KMS-11 (cell line): Measurements from ENCODE around the gene PLIN4.

Experiments
- H2AFZ ChIP-seq: fragments of 200-600 bp; sonication (generic); 2 replicates; pipeline ENCODE4 v1.6.1; 2016; ENCODE audit warnings: antibody characterized with exemption, mixed run types, low read depth
- H3K27ac ChIP-seq: fragments of 200-600 bp; sonication (generic); 2 replicates; pipeline ENCODE4 v1.6.1; 2016; ENCODE audit warnings: mild to moderate bottlenecking, mixed run types
- H3K27me3 ChIP-seq: fragments of 200-600 bp; sonication (generic); 2 replicates; pipeline ENCODE4 v1.6.1; 2017; ENCODE audit warnings: mild to moderate bottlenecking, low read depth, mixed run types, moderate library complexity; ENCODE audit not compliant: insufficient read depth
- H3K36me3 ChIP-seq: fragments of 200-600 bp; sonication (generic); 2 replicates; pipeline ENCODE4 v1.6.1; 2017; ENCODE audit warnings: mild to moderate bottlenecking, mixed run types; ENCODE audit not compliant: insufficient read depth
- H3K4me1 ChIP-seq: fragments of 200-600 bp; sonication (generic); 2 replicates; pipeline ENCODE4 v1.6.1; 2016; ENCODE audit warnings: mild to moderate bottlenecking, low read depth, mixed run types; ENCODE audit not compliant: poor library complexity, severe bottlenecking
- H3K4me2 ChIP-seq: fragments of 200-600 bp; sonication (generic); 2 replicates; pipeline ENCODE4 v1.7.0; 2016; ENCODE audit warnings: mild to moderate bottlenecking, mixed run types
- H3K4me3 ChIP-seq: fragments of 200-600 bp; sonication (generic); IDR thresholded peaks from 2 replicates; pipeline ENCODE4 v1.6.1; 2017; ENCODE audit warnings: low read depth, low read length, mixed read lengths; ENCODE audit not compliant: insufficient read depth
- H3K79me2 ChIP-seq: fragments of 200-600 bp; sonication (generic); 2 replicates; pipeline ENCODE4 v1.6.1; 2016; ENCODE audit warnings: low read depth, mixed run types; ENCODE audit not compliant: insufficient read depth
- H3K9ac ChIP-seq: fragments of 200-600 bp; sonication (generic); 2 replicates; pipeline ENCODE4 v1.6.1; 2016; ENCODE audit warnings: mild to moderate bottlenecking, mixed run types
- H4K20me1 ChIP-seq: fragments of 200-600 bp; sonication (generic); 2 replicates; pipeline ENCODE4 v1.6.1; 2016; ENCODE audit warnings: mild to moderate bottlenecking, mixed run types; ENCODE audit not compliant: insufficient read depth
- TF ChIP-seq, protein P1 (sequence below): fragments of 200-600 bp; sonication (generic); conservative IDR thresholded peaks from 2 replicates; pipeline ENCODE4 v1.6.1; 2017; ENCODE audit warnings: low read depth, mild to moderate bottlenecking, antibody characterized with exemption, low read length, moderate library complexity, mixed read lengths

PLIN4 gene

DNA sequence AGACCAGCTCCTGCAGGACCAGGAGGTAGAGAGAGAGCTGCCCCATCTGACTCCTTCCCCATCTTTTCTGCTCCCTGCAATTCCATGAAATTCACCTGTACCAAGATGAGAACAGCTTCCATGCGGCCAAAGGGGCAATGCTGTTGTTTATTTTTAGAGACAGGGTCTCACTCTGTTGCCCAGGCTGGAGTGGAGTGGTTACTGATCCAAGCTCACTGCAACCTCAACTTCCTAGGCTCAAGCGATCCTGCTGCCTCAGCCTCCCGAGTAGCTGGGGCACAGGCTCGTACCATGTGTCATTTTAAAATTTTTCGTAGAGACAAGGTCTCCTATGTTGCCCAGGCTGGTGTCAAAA is 3.6 kb upstream of the PLIN4 start:
- Histone ChIP-seq H3K4me1 (no peaks in the 10 kb centered on the region), H3K9ac (no peak overlapping the region), H2AFZ (no peak overlapping the region), H3K4me2 (no peak overlapping the region), H3K79me2 (no peaks in the 10 kb centered on the region), H4K20me1 (no peaks in the 10 kb centered on the region), H3K27me3 (peaks cover 71% of the 10 kb centered on the region), H3K36me3 (no peaks in the 10 kb centered on the region), H3K27ac (no peak overlapping the region), H3K4me3 (no peak overlapping the region)
- TF ChIP-seq, protein P1, sequence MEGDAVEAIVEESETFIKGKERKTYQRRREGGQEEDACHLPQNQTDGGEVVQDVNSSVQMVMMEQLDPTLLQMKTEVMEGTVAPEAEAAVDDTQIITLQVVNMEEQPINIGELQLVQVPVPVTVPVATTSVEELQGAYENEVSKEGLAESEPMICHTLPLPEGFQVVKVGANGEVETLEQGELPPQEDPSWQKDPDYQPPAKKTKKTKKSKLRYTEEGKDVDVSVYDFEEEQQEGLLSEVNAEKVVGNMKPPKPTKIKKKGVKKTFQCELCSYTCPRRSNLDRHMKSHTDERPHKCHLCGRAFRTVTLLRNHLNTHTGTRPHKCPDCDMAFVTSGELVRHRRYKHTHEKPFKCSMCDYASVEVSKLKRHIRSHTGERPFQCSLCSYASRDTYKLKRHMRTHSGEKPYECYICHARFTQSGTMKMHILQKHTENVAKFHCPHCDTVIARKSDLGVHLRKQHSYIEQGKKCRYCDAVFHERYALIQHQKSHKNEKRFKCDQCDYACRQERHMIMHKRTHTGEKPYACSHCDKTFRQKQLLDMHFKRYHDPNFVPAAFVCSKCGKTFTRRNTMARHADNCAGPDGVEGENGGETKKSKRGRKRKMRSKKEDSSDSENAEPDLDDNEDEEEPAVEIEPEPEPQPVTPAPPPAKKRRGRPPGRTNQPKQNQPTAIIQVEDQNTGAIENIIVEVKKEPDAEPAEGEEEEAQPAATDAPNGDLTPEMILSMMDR: no peak

DNA sequence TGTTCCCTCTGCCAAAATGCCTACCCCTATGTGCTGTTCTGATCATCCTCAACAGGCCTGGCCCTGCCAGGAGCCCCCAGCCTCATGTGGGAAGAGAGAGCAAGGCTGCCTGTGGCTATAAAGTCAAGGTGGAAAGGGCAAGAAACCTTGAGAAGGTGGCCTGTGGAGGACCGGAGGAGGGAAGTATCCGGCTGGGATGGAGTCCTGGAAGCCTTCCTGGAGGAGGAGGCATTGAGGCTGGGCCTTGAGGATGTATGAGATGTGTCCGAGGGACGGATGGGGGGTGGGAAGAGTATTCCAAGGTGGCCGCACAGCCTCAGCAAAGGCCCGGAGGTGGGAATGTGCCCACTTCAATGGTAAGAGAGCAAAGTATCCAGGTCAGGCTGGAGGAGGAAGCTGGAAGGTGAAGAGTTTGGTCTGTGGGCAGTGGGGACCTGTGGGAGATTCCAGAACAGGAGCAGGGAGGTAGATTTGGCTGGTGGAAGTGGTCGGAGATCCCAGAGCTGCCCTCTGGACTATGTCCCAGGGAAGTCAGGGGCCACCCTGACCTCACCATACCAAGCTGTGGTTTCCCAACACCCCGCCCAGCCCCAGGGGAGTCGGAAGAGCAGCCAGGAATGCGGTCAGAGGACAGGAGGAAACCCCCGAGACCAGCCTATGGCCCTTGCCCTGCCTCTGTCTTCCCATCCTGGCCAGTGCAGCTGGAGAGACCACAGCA is 3.0 kb upstream of the PLIN4 start:
- Histone ChIP-seq H4K20me1 (no peaks in the 10 kb centered on the region), H3K36me3 (no peaks in the 10 kb centered on the region), H3K4me2 (no peak overlapping the region), H2AFZ (no peak overlapping the region), H3K27ac (no peak overlapping the region), H3K9ac (no peak overlapping the region), H3K4me1 (no peaks in the 10 kb centered on the region), H3K27me3 (peaks cover 70% of the 10 kb centered on the region), H3K79me2 (no peaks in the 10 kb centered on the region), H3K4me3 (no peak overlapping the region)
- TF ChIP-seq, protein P1: no peak

DNA sequence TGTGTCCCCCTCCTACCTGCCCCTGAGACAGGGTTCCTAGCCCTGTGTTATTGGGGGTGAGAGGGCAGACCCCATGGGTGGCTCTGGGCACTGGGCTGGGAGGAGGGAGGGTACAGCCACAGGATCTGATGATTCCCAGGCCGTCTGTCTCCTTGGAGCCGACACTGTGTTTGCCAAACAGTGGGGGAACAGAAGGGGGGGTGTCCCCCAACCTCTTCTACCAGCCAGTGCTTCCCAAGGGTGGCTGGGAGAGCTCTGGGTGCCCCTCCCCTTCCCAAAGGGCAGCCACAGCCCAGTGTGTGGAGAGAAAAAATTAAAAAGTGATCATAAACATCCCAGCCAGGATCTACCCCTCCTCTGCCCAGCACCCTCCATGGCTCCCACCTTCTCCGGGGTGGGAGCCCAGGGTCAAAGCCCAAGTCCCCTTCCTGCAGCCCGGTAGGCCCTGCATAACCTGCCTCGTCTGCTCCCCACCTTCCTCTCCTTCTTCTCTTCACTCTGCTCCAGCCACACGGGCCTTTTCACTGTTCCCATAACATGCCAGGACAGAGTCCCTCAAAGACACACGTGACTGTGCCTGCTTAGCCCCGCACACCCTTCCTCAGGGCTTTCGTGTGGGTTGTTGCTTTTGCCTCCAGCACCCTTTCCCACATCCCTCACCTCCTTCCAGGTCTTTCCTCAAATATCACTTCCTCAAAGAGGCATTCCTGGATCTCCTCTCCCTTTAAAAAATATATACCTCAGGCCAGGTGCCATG is 1.4 kb upstream of the PLIN4 start:
- TF ChIP-seq, protein P1: no peak
- Histone ChIP-seq H3K9ac (no peak overlapping the region), H3K27me3 (peaks cover 76% of the 10 kb centered on the region), H3K4me3 (no peak overlapping the region), H3K36me3 (no peaks in the 10 kb centered on the region), H3K4me1 (no peaks in the 10 kb centered on the region), H4K20me1 (no peaks in the 10 kb centered on the region), H3K79me2 (no peaks in the 10 kb centered on the region), H3K27ac (no peak overlapping the region), H2AFZ (no peak overlapping the region), H3K4me2 (no peak overlapping the region)

DNA sequence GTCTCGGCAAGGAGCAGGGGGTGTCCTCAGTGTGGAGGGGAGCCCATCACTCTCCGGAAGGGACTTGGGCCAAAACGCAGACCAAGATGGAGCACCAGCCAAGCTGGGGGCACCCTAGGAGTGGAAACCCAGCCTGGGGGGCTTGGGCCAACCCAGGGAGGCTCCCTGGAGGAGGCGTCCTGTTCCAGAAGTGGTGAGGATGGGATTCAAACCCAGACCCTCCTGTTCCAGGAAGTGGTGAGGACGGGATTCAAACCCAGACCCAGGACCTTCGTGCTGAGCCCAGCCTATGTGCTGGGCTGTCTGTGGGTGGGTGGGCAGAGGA is 848 bp upstream of the PLIN4 start:
- Histone ChIP-seq H3K79me2 (no peaks in the 10 kb centered on the region), H4K20me1 (no peaks in the 10 kb centered on the region), H3K9ac (no peak overlapping the region), H3K27me3 (peaks cover 80% of the 10 kb centered on the region), H3K4me2 (no peak overlapping the region), H3K36me3 (no peaks in the 10 kb centered on the region), H2AFZ (no peak overlapping the region), H3K27ac (no peak overlapping the region), H3K4me3 (no peak overlapping the region), H3K4me1 (no peaks in the 10 kb centered on the region)
- TF ChIP-seq, protein P1: no peak
